KMS-11 (cell line): ENCODE measurements around the gene TPM3.

ENCODE experiments used
- H2AFZ ChIP-seq: fragments of 200-600 bp; sonication (generic); 2 replicates; pipeline ENCODE4 v1.6.1; 2016; ENCODE audit warnings: antibody characterized with exemption, mixed run types, low read depth
- H3K27ac ChIP-seq: fragments of 200-600 bp; sonication (generic); 2 replicates; pipeline ENCODE4 v1.6.1; 2016; ENCODE audit warnings: mild to moderate bottlenecking, mixed run types
- H3K27me3 ChIP-seq: fragments of 200-600 bp; sonication (generic); 2 replicates; pipeline ENCODE4 v1.6.1; 2017; ENCODE audit warnings: mild to moderate bottlenecking, low read depth, mixed run types, moderate library complexity; ENCODE audit not compliant: insufficient read depth
- H3K36me3 ChIP-seq: fragments of 200-600 bp; sonication (generic); 2 replicates; pipeline ENCODE4 v1.6.1; 2017; ENCODE audit warnings: mild to moderate bottlenecking, mixed run types; ENCODE audit not compliant: insufficient read depth
- H3K4me1 ChIP-seq: fragments of 200-600 bp; sonication (generic); 2 replicates; pipeline ENCODE4 v1.6.1; 2016; ENCODE audit warnings: mild to moderate bottlenecking, low read depth, mixed run types; ENCODE audit not compliant: poor library complexity, severe bottlenecking
- H3K4me2 ChIP-seq: fragments of 200-600 bp; sonication (generic); 2 replicates; pipeline ENCODE4 v1.7.0; 2016; ENCODE audit warnings: mild to moderate bottlenecking, mixed run types
- H3K4me3 ChIP-seq: fragments of 200-600 bp; sonication (generic); IDR thresholded peaks from 2 replicates; pipeline ENCODE4 v1.6.1; 2017; ENCODE audit warnings: low read depth, low read length, mixed read lengths; ENCODE audit not compliant: insufficient read depth
- H3K79me2 ChIP-seq: fragments of 200-600 bp; sonication (generic); 2 replicates; pipeline ENCODE4 v1.6.1; 2016; ENCODE audit warnings: low read depth, mixed run types; ENCODE audit not compliant: insufficient read depth
- H3K9ac ChIP-seq: fragments of 200-600 bp; sonication (generic); 2 replicates; pipeline ENCODE4 v1.6.1; 2016; ENCODE audit warnings: mild to moderate bottlenecking, mixed run types
- H4K20me1 ChIP-seq: fragments of 200-600 bp; sonication (generic); 2 replicates; pipeline ENCODE4 v1.6.1; 2016; ENCODE audit warnings: mild to moderate bottlenecking, mixed run types; ENCODE audit not compliant: insufficient read depth
- TF ChIP-seq, protein P1 (sequence below): fragments of 200-600 bp; sonication (generic); conservative IDR thresholded peaks from 2 replicates; pipeline ENCODE4 v1.6.1; 2017; ENCODE audit warnings: low read depth, mild to moderate bottlenecking, antibody characterized with exemption, low read length, moderate library complexity, mixed read lengths

Gene TPM3

DNA sequence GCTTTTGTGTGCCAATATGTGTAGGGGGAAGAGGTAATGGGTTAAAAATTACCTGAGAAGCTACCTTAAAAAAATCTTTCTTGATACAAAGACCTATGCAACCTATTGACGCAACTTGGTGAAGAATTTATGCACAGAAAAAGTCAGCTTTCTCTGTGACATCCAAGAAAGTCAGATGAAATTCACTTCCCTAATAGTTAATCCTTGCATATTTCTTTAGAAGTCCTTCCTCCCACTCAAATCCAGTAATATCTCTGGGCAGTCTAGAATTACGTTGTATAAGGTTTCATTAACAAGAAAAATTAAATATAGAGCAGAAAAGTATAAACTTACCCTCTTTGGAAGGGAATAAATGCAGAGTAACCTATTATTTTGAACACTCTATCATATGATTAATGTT lies 31.7 kb upstream of the TPM3 start:
- peak overlapping the region; percentile 83 for H3K4me2 ChIP-seq
- H3K9ac ChIP-seq = no peak overlapping the region
- peaks cover 38% of the 10 kb centered on the region; the same call in 1 of the 2 replicates for H3K36me3 ChIP-seq
- H3K4me1 ChIP-seq = peaks cover 39% of the 10 kb centered on the region
- no peaks in the 10 kb centered on the region for H3K27me3 ChIP-seq
- no peak overlapping the region for H3K27ac ChIP-seq
- H3K4me3 ChIP-seq = no peak overlapping the region
- H4K20me1 ChIP-seq = peaks cover 26% of the 10 kb centered on the region; the same call in 1 of the 2 replicates
- TF ChIP-seq, protein P1, sequence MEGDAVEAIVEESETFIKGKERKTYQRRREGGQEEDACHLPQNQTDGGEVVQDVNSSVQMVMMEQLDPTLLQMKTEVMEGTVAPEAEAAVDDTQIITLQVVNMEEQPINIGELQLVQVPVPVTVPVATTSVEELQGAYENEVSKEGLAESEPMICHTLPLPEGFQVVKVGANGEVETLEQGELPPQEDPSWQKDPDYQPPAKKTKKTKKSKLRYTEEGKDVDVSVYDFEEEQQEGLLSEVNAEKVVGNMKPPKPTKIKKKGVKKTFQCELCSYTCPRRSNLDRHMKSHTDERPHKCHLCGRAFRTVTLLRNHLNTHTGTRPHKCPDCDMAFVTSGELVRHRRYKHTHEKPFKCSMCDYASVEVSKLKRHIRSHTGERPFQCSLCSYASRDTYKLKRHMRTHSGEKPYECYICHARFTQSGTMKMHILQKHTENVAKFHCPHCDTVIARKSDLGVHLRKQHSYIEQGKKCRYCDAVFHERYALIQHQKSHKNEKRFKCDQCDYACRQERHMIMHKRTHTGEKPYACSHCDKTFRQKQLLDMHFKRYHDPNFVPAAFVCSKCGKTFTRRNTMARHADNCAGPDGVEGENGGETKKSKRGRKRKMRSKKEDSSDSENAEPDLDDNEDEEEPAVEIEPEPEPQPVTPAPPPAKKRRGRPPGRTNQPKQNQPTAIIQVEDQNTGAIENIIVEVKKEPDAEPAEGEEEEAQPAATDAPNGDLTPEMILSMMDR = no peak
- no peak overlapping the region for H2AFZ ChIP-seq
- H3K79me2 ChIP-seq = peaks cover 92% of the 10 kb centered on the region

DNA sequence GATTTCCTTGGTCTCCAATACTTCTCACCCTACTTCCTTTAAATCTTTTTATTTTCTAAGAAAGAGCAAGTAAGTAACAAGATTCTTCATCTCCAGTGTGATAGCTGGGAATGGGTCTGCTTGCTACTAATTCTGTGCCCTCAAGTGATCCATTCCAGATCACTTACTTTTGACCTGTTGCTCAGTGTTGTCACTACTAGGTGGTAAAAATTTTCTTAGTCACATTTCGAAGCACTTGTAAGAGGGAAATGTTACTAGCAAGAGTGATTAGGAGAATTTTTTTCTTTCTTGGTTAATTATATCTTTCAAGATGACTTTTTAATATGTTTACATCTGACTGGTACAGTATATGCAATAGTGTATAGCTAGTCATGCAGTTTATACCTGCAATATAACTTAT lies 31.0 kb upstream of the TPM3 start:
- Histone ChIP-seq H3K4me2 (peak overlapping the region; percentile 83), H4K20me1 (peaks cover 26% of the 10 kb centered on the region; the same call in 1 of the 2 replicates), H3K27ac (no peak overlapping the region), H3K4me3 (no peak overlapping the region), H3K4me1 (peaks cover 46% of the 10 kb centered on the region), H3K27me3 (no peaks in the 10 kb centered on the region), H3K79me2 (peaks cover 94% of the 10 kb centered on the region), H2AFZ (no peak overlapping the region), H3K36me3 (peaks cover 41% of the 10 kb centered on the region; the same call in 1 of the 2 replicates), H3K9ac (no peak overlapping the region; the same call in 1 of the 2 replicates)
- TF ChIP-seq, protein P1 = no peak

GRCh38 chr1:154222518-154222917 lies 30.6 kb upstream of the TPM3 start:
- peaks cover 26% of the 10 kb centered on the region; the same call in 1 of the 2 replicates for H4K20me1 ChIP-seq
- peaks cover 50% of the 10 kb centered on the region for H3K4me1 ChIP-seq
- no peak overlapping the region for H2AFZ ChIP-seq
- peak overlapping the region; percentile 83 for H3K4me2 ChIP-seq
- H3K79me2 ChIP-seq = peaks cover 94% of the 10 kb centered on the region
- peaks cover 42% of the 10 kb centered on the region; the same call in 1 of the 2 replicates for H3K36me3 ChIP-seq
- H3K27ac ChIP-seq = peak overlapping the region; percentile 79; the same call in 1 of the 2 replicates
- peak overlapping the region; percentile 89; the same call in 1 of the 2 replicates for H3K9ac ChIP-seq
- peak overlapping the region; percentile 92 for H3K4me3 ChIP-seq
- TF ChIP-seq, protein P1 = no peak
- H3K27me3 ChIP-seq = no peaks in the 10 kb centered on the region

GRCh38 chr1:154221278-154222001 lies 29.5 kb upstream of the TPM3 start:
- Histone ChIP-seq H3K9ac (peak overlapping the region; percentile 89), H4K20me1 (peaks cover 26% of the 10 kb centered on the region; the same call in 1 of the 2 replicates), H2AFZ (peak overlapping the region; percentile 1; the same call in 1 of the 2 replicates), H3K4me2 (peak overlapping the region; percentile 83), H3K36me3 (peaks cover 39% of the 10 kb centered on the region; the same call in 1 of the 2 replicates), H3K79me2 (peaks cover 95% of the 10 kb centered on the region), H3K27ac (peak overlapping the region; percentile 79), H3K4me3 (peak overlapping the region; percentile 92), H3K4me1 (peaks cover 61% of the 10 kb centered on the region), H3K27me3 (no peaks in the 10 kb centered on the region)
- TF ChIP-seq, protein P1 = peak; percentile 17; the same call in 1 of the 2 replicates
